Right lobe of liver (tissue), 6 donors: ENCODE measurements around the gene C19orf47. TPM values are rescaled to one million over a fixed set of nuclear protein-coding genes. Genes with fewer than 3 reads are reported as not detected.

Experiments used
- ATAC-seq, 4 donors: fragments of 200-7000 bp; cut with Tn5 transposase; one replicate each; pipeline ENCODE4 v1.9.1; 2020; ENCODE audit warnings: mild to moderate bottlenecking in 4 of 4, moderate library complexity in 4 of 4
- DNase-seq, 3 donors: peaks; one replicate each; pipeline ENCODE4 v3.0.0-alpha.2; 2020
- H3K27ac ChIP-seq, 3 donors: fragments of 200-600 bp; one replicate each; pipeline ENCODE4 v1.8.0; 2022
- H3K27me3 ChIP-seq, 2 donors: fragments of 200-600 bp; one replicate each; pipeline ENCODE4 v1.8.0; 2022
- H3K36me3 ChIP-seq, 4 donors: fragments of 200-600 bp; sonication (generic) in 1 of 4; one replicate each; pipeline versions ENCODE4 v1.5.1 to v1.8.0; 2017 to 2022; ENCODE audit warnings: control low read depth in 1 of 4
- H3K4me1 ChIP-seq, 4 donors: fragments of 200-600 bp; sonication (generic) in 1 of 4; one replicate each; pipeline versions ENCODE4 v1.5.1 to v1.8.0; 2017 to 2022; ENCODE audit warnings: control low read depth in 1 of 4
- H3K4me3 ChIP-seq, 3 donors: fragments of 200-600 bp; one replicate each; pipeline ENCODE4 v1.8.0; 2022
- H3K9me3 ChIP-seq, 4 donors: fragments of 200-600 bp; sonication (generic) in 1 of 4; one replicate each; pipeline versions ENCODE4 v1.5.1 to v1.8.0; 2017 to 2022; ENCODE audit warnings: control low read depth in 1 of 4
- POLR2A ChIP-seq: fragments of 450-650 bp; IDR thresholded peaks from one replicate; pipeline ENCODE4 v1.6.1; 2017; ENCODE audit warnings: antibody characterized with exemption, mild to moderate bottlenecking
- WGBS: methylation state at CpG from one replicate; pipeline ENCODE4 v1.1.6; 2018; ENCODE audit warnings: low coverage, low lambda C conversion rate; ENCODE audit not compliant: insufficient coverage; ENCODE audit errors: missing lambda C conversion rate; 5-methylcytosine and 5-hydroxymethylcytosine counted together
- intact Hi-C, 2 donors: fragments of 100-400 bp; cut with DNase I; formaldehyde crosslinking; loops; one replicate each; pipeline versions ENCODE4 v1.11.2 to v1.14.1; 2022
- total RNA-seq, 6 experiments: library from RNA; depleted of rRNA in 2 of 6; stranded (reverse); fragments of >200 nt in 2 of 6; fragmentation: NEBNext Ultra II Directional in 3 of 6; extraction: Animal tissue kit (Norgen Biotek cat#: 25700) in 3 of 6; gene quantifications; one replicate each; pipeline versions ENCODE4 v1.1.0 to v1.2.4, GENCODE V29; 2016 to 2023
- TF ChIP-seq, protein P1 (sequence below), 4 donors: fragments of 200-600 bp in 3 of 4; fragments of 450-650 bp in 1 of 4; IDR thresholded peaks; one replicate each; pipeline versions ENCODE4 v1.5.1 to v1.8.0; 2016 to 2022; ENCODE audit warnings: antibody characterized with exemption in 4 of 4, mild to moderate bottlenecking in 2 of 4
- donor health status: DM: no; HTN: yes; CAD: no.
- donor health status: DM: no; HTN: no; CAD: no.
- donor health status: DM: no; HTN: no; CAD: no.
- donor health status: DM: no; HTN: yes; CAD: no.
- donor health status: DM: no; HTN: yes; CAD: no.

Gene C19orf47
- total RNA-seq, 6 experiments from 2014 or later: 4.8 to 8.1 (median 5.5) TPM

GRCh38 chr19:40323705-40324104 lies 24.5 kb downstream of the C19orf47 start:
- peaks cover 0 to 62% (median 4%) of the 10 kb centered on the region in 4 donors for H3K36me3 ChIP-seq
- no peaks in the 10 kb centered on the region for H3K4me1 ChIP-seq
- no peak for TF ChIP-seq POLR2A
- TF ChIP-seq, protein P1, sequence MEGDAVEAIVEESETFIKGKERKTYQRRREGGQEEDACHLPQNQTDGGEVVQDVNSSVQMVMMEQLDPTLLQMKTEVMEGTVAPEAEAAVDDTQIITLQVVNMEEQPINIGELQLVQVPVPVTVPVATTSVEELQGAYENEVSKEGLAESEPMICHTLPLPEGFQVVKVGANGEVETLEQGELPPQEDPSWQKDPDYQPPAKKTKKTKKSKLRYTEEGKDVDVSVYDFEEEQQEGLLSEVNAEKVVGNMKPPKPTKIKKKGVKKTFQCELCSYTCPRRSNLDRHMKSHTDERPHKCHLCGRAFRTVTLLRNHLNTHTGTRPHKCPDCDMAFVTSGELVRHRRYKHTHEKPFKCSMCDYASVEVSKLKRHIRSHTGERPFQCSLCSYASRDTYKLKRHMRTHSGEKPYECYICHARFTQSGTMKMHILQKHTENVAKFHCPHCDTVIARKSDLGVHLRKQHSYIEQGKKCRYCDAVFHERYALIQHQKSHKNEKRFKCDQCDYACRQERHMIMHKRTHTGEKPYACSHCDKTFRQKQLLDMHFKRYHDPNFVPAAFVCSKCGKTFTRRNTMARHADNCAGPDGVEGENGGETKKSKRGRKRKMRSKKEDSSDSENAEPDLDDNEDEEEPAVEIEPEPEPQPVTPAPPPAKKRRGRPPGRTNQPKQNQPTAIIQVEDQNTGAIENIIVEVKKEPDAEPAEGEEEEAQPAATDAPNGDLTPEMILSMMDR (IDR thresholded peaks at IDR 0.05): no peak
- no peak overlapping the region for H3K27ac ChIP-seq
- intact Hi-C loops: no loop called here
- ATAC-seq: no peak
- H3K4me3 ChIP-seq: no peak overlapping the region
- no peak for DNase-seq
- no peaks in the 10 kb centered on the region for H3K27me3 ChIP-seq
- no CpG with 5 or more reads among the region's 13 CpGs for WGBS
- no peaks in the 10 kb centered on the region for H3K9me3 ChIP-seq

DNA sequence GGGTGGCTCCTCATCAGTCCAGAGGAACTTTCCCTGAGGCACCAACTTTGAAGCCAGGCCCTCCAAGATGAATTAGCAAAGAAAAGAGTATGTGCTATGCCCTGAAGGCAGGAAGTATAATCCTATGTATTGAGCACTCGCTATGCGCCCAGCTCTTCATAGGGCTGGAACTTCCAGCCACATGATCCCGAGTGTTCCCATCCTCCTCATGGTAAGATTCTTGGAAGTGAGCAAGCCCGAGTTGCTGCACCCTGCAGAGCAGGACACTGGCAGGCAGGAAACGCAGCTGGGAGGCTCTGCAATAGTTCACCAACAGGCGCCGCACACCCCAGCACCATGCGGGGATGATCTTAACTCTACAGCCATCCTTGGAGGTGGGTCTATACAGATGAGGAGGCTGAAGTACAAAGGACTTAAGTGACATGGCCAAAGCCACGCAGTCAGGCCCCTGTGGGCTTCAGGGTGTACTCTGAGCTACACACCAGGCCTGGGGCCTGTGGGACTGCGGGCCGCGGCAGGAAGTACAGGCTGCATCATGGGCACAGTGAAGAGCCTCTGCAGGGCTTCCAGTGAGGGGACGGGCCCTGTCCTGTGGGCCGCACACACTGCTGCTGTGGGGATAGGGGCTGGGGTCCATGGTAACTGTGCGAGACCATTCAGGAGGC lies 25.1 kb downstream of the C19orf47 start:
- H3K36me3 ChIP-seq: peaks cover 0 to 62% (median 4%) of the 10 kb centered on the region in 4 donors

DNA sequence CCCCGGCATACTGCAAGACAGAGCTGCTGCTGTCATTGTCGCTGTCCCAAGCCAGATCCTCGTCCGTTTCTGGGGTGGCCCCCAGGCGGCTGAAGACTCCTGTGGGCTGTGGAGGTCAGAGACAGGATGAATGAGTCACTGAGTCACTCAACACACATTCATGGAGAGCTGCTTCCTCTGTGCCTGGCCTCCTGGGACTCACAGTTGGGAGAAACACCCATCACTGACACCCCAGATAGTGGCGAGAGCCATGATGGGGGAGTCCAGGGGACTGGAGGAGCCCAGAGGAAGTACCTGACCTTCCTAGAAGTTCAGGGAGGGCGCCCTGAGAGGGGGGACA lies 26.0 kb downstream of the C19orf47 start:
- Histone ChIP-seq H3K4me1 (no peaks in the 10 kb centered on the region), H3K27me3 (no peaks in the 10 kb centered on the region), H3K27ac (no peak overlapping the region), H3K36me3 (peaks cover 0 to 56% (median 4%) of the 10 kb centered on the region in 4 donors), H3K4me3 (no peak overlapping the region), H3K9me3 (no peaks in the 10 kb centered on the region)
- TF ChIP-seq, protein P1 (IDR thresholded peaks at IDR 0.05): no peak
- no peak for TF ChIP-seq POLR2A
- intact Hi-C loops: no loop called here
- DNase-seq: no peak
- no peak for ATAC-seq
- WGBS: 88% methylated on average over 2 of the region's 7 CpGs

More for the DNA sequence above, 25.1 kb downstream of the C19orf47 start:
- H3K27me3 ChIP-seq: no peaks in the 10 kb centered on the region
- DNase-seq: no peak
- no peak for ATAC-seq
- intact Hi-C loops: no loop called here
- H3K4me3 ChIP-seq: no peak overlapping the region
- WGBS: 90% methylated on average over 5 of the region's 15 CpGs
- H3K4me1 ChIP-seq: no peaks in the 10 kb centered on the region
- no peak overlapping the region for H3K27ac ChIP-seq
- no peak for TF ChIP-seq POLR2A
- TF ChIP-seq, protein P1 (IDR thresholded peaks at IDR 0.05): no peak
- no peaks in the 10 kb centered on the region for H3K9me3 ChIP-seq

DNA sequence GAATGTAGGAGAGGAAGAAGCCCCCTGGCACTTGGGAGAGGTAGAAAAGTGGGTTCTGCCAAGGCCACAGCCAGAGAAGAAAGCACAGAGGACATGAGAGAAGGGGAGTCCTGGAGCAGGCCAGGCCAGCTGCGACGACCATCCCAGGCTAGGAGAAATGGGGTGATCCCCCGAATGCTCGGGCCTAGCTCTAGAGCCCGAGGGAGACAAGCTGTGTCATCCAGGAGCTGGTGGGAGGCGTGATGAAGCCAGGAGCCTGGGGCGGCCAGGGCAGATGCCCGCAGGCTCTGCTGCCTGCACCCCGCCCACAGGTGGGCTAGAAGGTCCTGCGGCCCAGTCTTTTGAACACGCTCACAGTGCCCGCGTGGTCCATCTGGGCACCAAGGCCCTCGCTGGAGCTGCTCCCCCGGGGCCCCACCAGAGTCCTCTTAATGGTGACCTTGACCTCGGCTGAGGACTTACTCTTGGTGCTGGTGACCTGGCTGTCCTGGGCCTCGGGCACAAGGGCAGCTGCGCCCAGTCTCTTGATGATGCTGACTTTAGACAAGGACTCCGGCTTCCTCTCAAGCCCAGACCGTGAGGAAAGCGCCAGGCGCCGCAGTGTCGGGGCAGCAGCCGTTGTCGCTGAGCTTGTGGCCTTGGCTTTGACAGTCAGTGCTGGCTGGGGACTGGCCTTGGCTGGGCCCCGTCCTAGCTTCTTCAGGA lies 26.5 kb downstream of the C19orf47 start:
- peaks cover 0 to 56% (median 4%) of the 10 kb centered on the region in 4 donors for H3K36me3 ChIP-seq

More for the DNA sequence above, 26.5 kb downstream of the C19orf47 start:
- Histone ChIP-seq H3K4me1 (no peaks in the 10 kb centered on the region), H3K4me3 (no peak overlapping the region), H3K9me3 (no peaks in the 10 kb centered on the region), H3K27ac (no peak overlapping the region), H3K27me3 (no peaks in the 10 kb centered on the region)
- intact Hi-C loops: no loop called here
- TF ChIP-seq, protein P1 (IDR thresholded peaks at IDR 0.05): no peak
- TF ChIP-seq POLR2A: no peak
- DNase-seq (no peak), ATAC-seq (no peak)
- no CpG with 5 or more reads among the region's 27 CpGs for WGBS
